GM18873 (cell line): ENCODE measurements around the gene HEXIM2.
"Not testable (repeated sequence)": the region's sequence is repeated elsewhere in the genome, so short reads cannot be mapped to it uniquely, and the experiment has no call there.

Experiments
- ATAC-seq: cut with Tn5 transposase; IDR thresholded peaks from one replicate; pipeline ENCODE4 v1.9.1; 2021; ENCODE audit warnings: mild to moderate bottlenecking, moderate library complexity, moderate number of reproducible peaks; ENCODE audit not compliant: unreplicated experiment, low FRiP score

HEXIM2 gene

GRCh38 chr17:45201457-45201856 lies 39.8 kb downstream of the HEXIM2 start:
- no peak for ATAC-seq

- ATAC-seq, result not testable (repeated sequence)
Observed at GRCh38 chr17:45201880-45202279, 40.2 kb downstream of the HEXIM2 start.

- no peak for ATAC-seq
Observed at GRCh38 chr17:45218895-45219661, 57.4 kb downstream of the HEXIM2 start.
